K562 (cell line): ENCODE results near the gene LTBR. TPM values are rescaled to one million over a fixed set of nuclear protein-coding genes. Genes with fewer than 3 reads are reported as not detected.
A peak's percentile ranks its signal among the peaks of the same experiment; 100 is the strongest.

Experiments used
- BRD9 ChIP-seq: fragments of 450-650 bp; IDR thresholded peaks from 2 replicates; pipeline ENCODE4 v1.6.1; 2018; ENCODE audit warnings: low read depth; ENCODE audit not compliant: partially characterized antibody
- CREM ChIP-seq: IDR thresholded peaks from 2 replicates; pipeline ENCODE4 v1.6.1; 2014; ENCODE audit warnings: antibody characterized with exemption, low read depth
- ELF1 ChIP-seq: fragments of 200-800 bp; sonication (Bioruptor generic); IDR thresholded peaks from 2 replicates; pipeline ENCODE4 v1.6.1; 2016; ENCODE audit warnings: missing genetic modification characterization, missing compliant biosample characterization
- ELK1 ChIP-seq: sonication (generic); formaldehyde crosslinking; IDR thresholded peaks from 2 replicates; pipeline ENCODE4 v1.8.1; 2022; ENCODE audit warnings: missing genetic modification reagents
- ETV1 ChIP-seq: fragments of 450-650 bp; conservative IDR thresholded peaks from 2 replicates; pipeline ENCODE4 v1.6.1; 2016; ENCODE audit warnings: missing genetic modification characterization, control low read depth, low read depth, missing compliant biosample characterization
- ETV6 ChIP-seq, 3 experiments: fragments of 150-350 bp in 1 of 3; sonication (generic) in 1 of 3; formaldehyde crosslinking in 1 of 3; IDR thresholded peaks; 2 replicates each; pipeline versions ENCODE4 v1.6.1 to v1.8.0; 2014 to 2022; ENCODE audit warnings: borderline replicate concordance in 2 of 3, low read depth in 2 of 3, antibody characterized with exemption in 1 of 3, low read length in 1 of 3, mild to moderate bottlenecking in 1 of 3, missing genetic modification reagents in 1 of 3
- FOXP1 ChIP-seq: sonication (generic); formaldehyde crosslinking; IDR thresholded peaks from 2 replicates; pipeline ENCODE4 v1.8.0; 2022; ENCODE audit warnings: mild to moderate bottlenecking, missing genetic modification reagents
- JUN ChIP-seq, 2 experiments: sonication (generic) in 1 of 2; formaldehyde crosslinking in 1 of 2; IDR thresholded peaks; 2 replicates each; pipeline versions ENCODE4 v1.6.1 to v1.8.0; 2012 to 2022; ENCODE audit warnings: borderline replicate concordance in 2 of 2, mild to moderate bottlenecking in 2 of 2, improper control_type of control experiment in 1 of 2, low read depth in 1 of 2, low read length in 1 of 2, missing genetic modification reagents in 1 of 2
- PCBP1 ChIP-seq: fragments of 200-400 bp; formaldehyde crosslinking; IDR thresholded peaks from 2 replicates; pipeline ENCODE4 v1.6.1; 2018; ENCODE audit warnings: mild to moderate bottlenecking, low read depth, low read length; ENCODE audit not compliant: poor library complexity, severe bottlenecking
- POLR2G ChIP-seq: fragments of 200-400 bp; formaldehyde crosslinking; IDR thresholded peaks from 2 replicates; pipeline ENCODE4 v1.6.1; 2017; ENCODE audit warnings: low read depth, mild to moderate bottlenecking, antibody characterized with exemption, low read length, moderate library complexity
- RCOR1 ChIP-seq, 2 experiments: IDR thresholded peaks; 2 replicates each; pipeline ENCODE4 v1.6.1; 2012; ENCODE audit warnings: low read depth in 2 of 2, low read length in 2 of 2, borderline replicate concordance in 1 of 2, improper control_type of control experiment in 1 of 2
- ZBTB49 ChIP-seq: sonication (generic); formaldehyde crosslinking; IDR thresholded peaks from 2 replicates; pipeline ENCODE4 v1.8.0; 2022; ENCODE audit warnings: missing genetic modification reagents, mild to moderate bottlenecking, borderline replicate concordance
- polyA plus RNA-seq, 8 experiments: library from polyadenylated mRNA; depleted of rRNA in 4 of 8; stranded (reverse) in 5 of 8; unstranded in 3 of 8; fragments of >200 nt; fragmentation: Nextera tagmentation in 2 of 8; fragmentation: Illumina TruSeq in 1 of 8; extraction: Ambion mirVana in 2 of 8; extraction: Trizol in 1 of 8; gene quantifications; 2 replicates each; pipeline versions ENCODE4 v1.2.1 to v1.2.3, GENCODE V29; 2011 to 2014; ENCODE audit warnings: inconsistent platforms in 1 of 8, missing spikeins in 1 of 8
- total RNA-seq, 7 experiments: library from RNA; depleted of rRNA in 6 of 7; stranded (reverse); fragments of >200 nt in 6 of 7; fragmentation: Illumina TruSeq in 2 of 7; extraction: Trizol in 2 of 7; gene quantifications; 2 replicates each; pipeline versions ENCODE4 v1.2.1 to v1.2.3, GENCODE V29; 2011 to 2021; ENCODE audit warnings: low replicate concordance in 1 of 7
- TF ChIP-seq, protein P1 (sequence below): sonication (generic); formaldehyde crosslinking; IDR thresholded peaks from 2 replicates; pipeline ENCODE4 v1.8.0; 2022; ENCODE audit warnings: mild to moderate bottlenecking, missing genetic modification reagents
- TF ChIP-seq, protein P2 (sequence below): fragments of 450-650 bp; formaldehyde crosslinking; IDR thresholded peaks from 2 replicates; pipeline ENCODE4 v1.4.0; 2020; ENCODE audit warnings: mild to moderate bottlenecking, moderate library complexity
- TF ChIP-seq, protein P3 (sequence below): sonication (generic); formaldehyde crosslinking; IDR thresholded peaks from 2 replicates; pipeline ENCODE4 v1.9.0; 2022; ENCODE audit warnings: mild to moderate bottlenecking, missing genetic modification reagents

Gene LTBR
- total and polyA plus RNA-seq, 9 of the 15 experiments (the other 6 are each of a cell fraction or from before 2014, with no cell fraction given) = 0.96 to 69.0 (median 35.3) TPM

DNA sequence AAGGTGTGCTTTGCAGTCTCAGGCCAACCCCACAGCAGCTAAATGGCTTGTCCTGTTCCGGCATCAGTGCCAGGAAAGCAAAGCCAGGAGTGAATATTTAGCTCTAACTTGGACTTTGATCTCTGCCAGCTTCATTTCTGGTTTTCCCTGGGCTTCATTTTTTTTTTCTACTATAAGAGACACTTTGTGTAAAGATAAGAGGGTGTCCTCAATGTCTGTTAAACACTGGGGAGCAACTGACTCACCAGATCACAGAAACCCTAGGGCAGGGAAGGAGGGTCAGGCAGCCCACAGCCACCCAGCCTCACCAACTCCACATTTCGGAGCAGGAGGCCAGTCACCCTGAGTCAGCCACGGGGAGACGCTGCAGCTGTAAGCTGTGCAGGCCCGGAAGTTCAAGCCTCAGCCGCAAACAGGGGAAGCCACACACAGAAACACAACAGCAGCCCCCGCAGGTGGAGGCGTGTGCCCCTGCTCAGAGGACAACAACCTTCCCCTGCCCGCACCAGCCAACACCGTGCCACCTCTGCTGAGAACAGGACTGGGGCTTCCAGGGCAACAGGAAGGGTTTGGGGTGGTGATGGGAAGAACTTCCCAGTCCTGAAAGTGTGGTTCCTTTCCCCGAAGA, 48.4 kb upstream of the LTBR start (continued):
- TF ChIP-seq, protein P1, sequence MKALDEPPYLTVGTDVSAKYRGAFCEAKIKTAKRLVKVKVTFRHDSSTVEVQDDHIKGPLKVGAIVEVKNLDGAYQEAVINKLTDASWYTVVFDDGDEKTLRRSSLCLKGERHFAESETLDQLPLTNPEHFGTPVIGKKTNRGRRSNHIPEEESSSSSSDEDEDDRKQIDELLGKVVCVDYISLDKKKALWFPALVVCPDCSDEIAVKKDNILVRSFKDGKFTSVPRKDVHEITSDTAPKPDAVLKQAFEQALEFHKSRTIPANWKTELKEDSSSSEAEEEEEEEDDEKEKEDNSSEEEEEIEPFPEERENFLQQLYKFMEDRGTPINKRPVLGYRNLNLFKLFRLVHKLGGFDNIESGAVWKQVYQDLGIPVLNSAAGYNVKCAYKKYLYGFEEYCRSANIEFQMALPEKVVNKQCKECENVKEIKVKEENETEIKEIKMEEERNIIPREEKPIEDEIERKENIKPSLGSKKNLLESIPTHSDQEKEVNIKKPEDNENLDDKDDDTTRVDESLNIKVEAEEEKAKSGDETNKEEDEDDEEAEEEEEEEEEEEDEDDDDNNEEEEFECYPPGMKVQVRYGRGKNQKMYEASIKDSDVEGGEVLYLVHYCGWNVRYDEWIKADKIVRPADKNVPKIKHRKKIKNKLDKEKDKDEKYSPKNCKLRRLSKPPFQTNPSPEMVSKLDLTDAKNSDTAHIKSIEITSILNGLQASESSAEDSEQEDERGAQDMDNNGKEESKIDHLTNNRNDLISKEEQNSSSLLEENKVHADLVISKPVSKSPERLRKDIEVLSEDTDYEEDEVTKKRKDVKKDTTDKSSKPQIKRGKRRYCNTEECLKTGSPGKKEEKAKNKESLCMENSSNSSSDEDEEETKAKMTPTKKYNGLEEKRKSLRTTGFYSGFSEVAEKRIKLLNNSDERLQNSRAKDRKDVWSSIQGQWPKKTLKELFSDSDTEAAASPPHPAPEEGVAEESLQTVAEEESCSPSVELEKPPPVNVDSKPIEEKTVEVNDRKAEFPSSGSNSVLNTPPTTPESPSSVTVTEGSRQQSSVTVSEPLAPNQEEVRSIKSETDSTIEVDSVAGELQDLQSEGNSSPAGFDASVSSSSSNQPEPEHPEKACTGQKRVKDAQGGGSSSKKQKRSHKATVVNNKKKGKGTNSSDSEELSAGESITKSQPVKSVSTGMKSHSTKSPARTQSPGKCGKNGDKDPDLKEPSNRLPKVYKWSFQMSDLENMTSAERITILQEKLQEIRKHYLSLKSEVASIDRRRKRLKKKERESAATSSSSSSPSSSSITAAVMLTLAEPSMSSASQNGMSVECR (CRISPR knock-in tag) = peak; percentile 76; the same call in 1 of the 2 replicates
- TF ChIP-seq, protein P2, sequence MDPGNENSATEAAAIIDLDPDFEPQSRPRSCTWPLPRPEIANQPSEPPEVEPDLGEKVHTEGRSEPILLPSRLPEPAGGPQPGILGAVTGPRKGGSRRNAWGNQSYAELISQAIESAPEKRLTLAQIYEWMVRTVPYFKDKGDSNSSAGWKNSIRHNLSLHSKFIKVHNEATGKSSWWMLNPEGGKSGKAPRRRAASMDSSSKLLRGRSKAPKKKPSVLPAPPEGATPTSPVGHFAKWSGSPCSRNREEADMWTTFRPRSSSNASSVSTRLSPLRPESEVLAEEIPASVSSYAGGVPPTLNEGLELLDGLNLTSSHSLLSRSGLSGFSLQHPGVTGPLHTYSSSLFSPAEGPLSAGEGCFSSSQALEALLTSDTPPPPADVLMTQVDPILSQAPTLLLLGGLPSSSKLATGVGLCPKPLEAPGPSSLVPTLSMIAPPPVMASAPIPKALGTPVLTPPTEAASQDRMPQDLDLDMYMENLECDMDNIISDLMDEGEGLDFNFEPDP = no peak
- TF ChIP-seq ETV6 (IDR thresholded peaks at IDR 0.05; ENCODE audit: borderline replicate concordance in 1 of 2, low read depth in 2 of 2, low read length in 1 of 2) (peak in 1 of 2 experiments; percentile 18; a peak in 1 of 4 replicates), ETV6 (CRISPR knock-in tag; IDR thresholded peaks at IDR 0.05; ENCODE audit: borderline replicate concordance) (no peak), PCBP1 (no peak), FOXP1 (peak; percentile 87; the same call in 1 of the 2 replicates), CREM (0 out of 2 replicates have a peak, but pooled peaks have one; percentile 33), ZBTB49 (CRISPR knock-in tag) (peak; percentile 61; the same call in 1 of the 2 replicates), ETV1 (peak; percentile 89), RCOR1 (IDR thresholded peaks at IDR 0.05; ENCODE audit: borderline replicate concordance in 1 of 2, low read depth in 2 of 2, low read length in 2 of 2) (0 out of 4 replicates have a peak, but pooled peaks of 1 of the 2 experiments have one; percentile 22), POLR2G (peak; percentile 81), ELK1 (CRISPR knock-in tag) (0 out of 2 replicates have a peak, but pooled peaks have one; percentile 47), JUN (IDR thresholded peaks at IDR 0.05; ENCODE audit: borderline replicate concordance, low read depth, low read length) (0 out of 2 replicates have a peak, but pooled peaks have one; percentile 5), JUN (CRISPR knock-in tag; IDR thresholded peaks at IDR 0.05; ENCODE audit: borderline replicate concordance) (no peak), ELF1 (tag) (peak; percentile 80), BRD9 (peak; percentile 56)
- TF ChIP-seq, protein P3, sequence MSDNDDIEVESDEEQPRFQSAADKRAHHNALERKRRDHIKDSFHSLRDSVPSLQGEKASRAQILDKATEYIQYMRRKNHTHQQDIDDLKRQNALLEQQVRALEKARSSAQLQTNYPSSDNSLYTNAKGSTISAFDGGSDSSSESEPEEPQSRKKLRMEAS (CRISPR knock-in tag) = no peak
